ENCODE measurements around the gene TAF4.

GRCh38 chr20:62054451-62054953 is 11.2 kb downstream of the TAF4 start:
- no peak for TF ChIP-seq POLR2A (IDR thresholded peaks at IDR 0.05)
- TF ChIP-seq POLR2AphosphoS5 (IDR thresholded peaks at IDR 0.05): no peak
- TF ChIP-seq EP300 (IDR thresholded peaks at IDR 0.05): no peak
- TF ChIP-seq CTCF (IDR thresholded peaks at IDR 0.05): no peak

Measured in sigmoid colon (tissue), 4 donors.